ENCODE measurements around the gene ETV6.

ETV6 gene

GRCh38 chr12:11641522-11641921 is 8.0 kb upstream of the ETV6 start:
- H3K4me3 ChIP-seq (replicated peaks; ENCODE audit: low read depth, low read length) = no peak overlapping the region
- DNase-seq (ENCODE audit: low read depth) = no peak
- TF ChIP-seq CTCF (IDR thresholded peaks at IDR 0.05; ENCODE audit: low read length, missing control alignments) = no peak

GRCh38 chr12:11642785-11643184 is 6.7 kb upstream of the ETV6 start:
- TF ChIP-seq CTCF (IDR thresholded peaks at IDR 0.05; ENCODE audit: low read length, missing control alignments) = no peak
- H3K4me3 ChIP-seq (replicated peaks; ENCODE audit: low read depth, low read length) = no peak overlapping the region
- DNase-seq (ENCODE audit: low read depth) = no peak

GRCh38 chr12:11645391-11645790 is 4.1 kb upstream of the ETV6 start:
- TF ChIP-seq CTCF (IDR thresholded peaks at IDR 0.05; ENCODE audit: low read length, missing control alignments) = no peak
- no peak overlapping the region for H3K4me3 ChIP-seq (replicated peaks; ENCODE audit: low read depth, low read length)
- DNase-seq (ENCODE audit: low read depth) = no peak

GRCh38 chr12:11648514-11649412 is 711 bp upstream of the ETV6 start:
- DNase-seq (ENCODE audit: low read depth) = peak; percentile 92
- peak overlapping the region; percentile 92 for H3K4me3 ChIP-seq (replicated peaks; ENCODE audit: low read depth, low read length)
- TF ChIP-seq CTCF (IDR thresholded peaks at IDR 0.05; ENCODE audit: low read length, missing control alignments) = no peak

GRCh38 chr12:11650286-11651281 is 1.1 kb downstream of the ETV6 start:
- TF ChIP-seq CTCF (IDR thresholded peaks at IDR 0.05; ENCODE audit: low read length, missing control alignments) = peak; percentile 14
- peak; percentile 45 for DNase-seq (ENCODE audit: low read depth)
- peak overlapping the region; percentile 92 for H3K4me3 ChIP-seq (replicated peaks; ENCODE audit: low read depth, low read length)

GRCh38 chr12:11651381-11651780 is 1.9 kb downstream of the ETV6 start:
- DNase-seq (ENCODE audit: low read depth) = no peak
- TF ChIP-seq CTCF (IDR thresholded peaks at IDR 0.05; ENCODE audit: low read length, missing control alignments) = no peak
- H3K4me3 ChIP-seq (replicated peaks; ENCODE audit: low read depth, low read length) = peak overlapping the region; percentile 92
